Activated CD8-positive, alpha-beta memory T cell treated with anti-CD3 and anti-CD28 coated beads, Interleukin-2, amount 50 U/mL, for 4 hours (primary cell): Measurements from ENCODE around the gene LIMA1.
"Not testable (repeated sequence)": the region's sequence is repeated elsewhere in the genome, so short reads cannot be mapped to it uniquely, and the experiment has no call there.

ENCODE experiments used
- DNase-seq: peaks from one replicate; pipeline ENCODE4 v3.0.0-alpha.2; 2020

Gene LIMA1

DNA sequence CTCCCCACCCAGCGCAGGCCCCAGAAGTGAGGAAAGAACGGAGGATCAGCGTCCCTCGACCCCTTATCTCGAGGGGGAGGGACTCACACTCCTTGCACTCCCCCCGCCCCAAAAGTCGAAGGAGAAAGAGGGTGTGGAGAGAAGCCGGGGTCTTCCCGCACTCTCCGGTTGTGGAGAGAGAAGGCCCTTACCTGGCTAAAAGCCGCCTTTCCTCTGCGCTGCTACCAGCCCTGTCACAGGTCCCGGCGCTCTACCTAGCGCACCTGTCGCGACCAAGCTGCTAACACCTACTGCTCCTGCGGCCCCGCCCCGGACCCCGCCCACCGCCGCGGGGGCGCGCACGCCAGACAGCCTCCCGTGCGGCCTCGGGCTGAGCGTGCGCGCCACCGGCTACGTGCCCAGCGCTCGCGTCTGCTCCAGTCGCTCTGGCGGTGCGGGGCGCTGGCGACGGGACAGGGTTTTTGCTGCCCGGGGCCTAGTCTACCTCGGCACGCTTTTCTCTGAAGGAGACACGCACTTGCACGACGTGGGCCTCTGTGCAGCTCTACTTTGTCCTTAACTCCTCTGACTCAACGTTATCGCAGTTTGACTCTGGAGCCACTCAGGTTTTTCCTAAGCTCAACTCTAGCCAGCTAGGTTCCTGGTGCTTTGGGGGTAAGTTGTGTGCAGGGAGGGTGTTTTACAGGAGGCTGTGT, at the start of gene LIMA1:
LIMA1 (minus strand) TSS at position 292 of the 695 bp plus-strand sequence. CDS start 34,769 bp downstream, outside the sequence.
- peak; percentile 94 for DNase-seq

GRCh38 chr12:50331745-50332144, 48.4 kb upstream of the LIMA1 start:
- no peak for DNase-seq

DNA sequence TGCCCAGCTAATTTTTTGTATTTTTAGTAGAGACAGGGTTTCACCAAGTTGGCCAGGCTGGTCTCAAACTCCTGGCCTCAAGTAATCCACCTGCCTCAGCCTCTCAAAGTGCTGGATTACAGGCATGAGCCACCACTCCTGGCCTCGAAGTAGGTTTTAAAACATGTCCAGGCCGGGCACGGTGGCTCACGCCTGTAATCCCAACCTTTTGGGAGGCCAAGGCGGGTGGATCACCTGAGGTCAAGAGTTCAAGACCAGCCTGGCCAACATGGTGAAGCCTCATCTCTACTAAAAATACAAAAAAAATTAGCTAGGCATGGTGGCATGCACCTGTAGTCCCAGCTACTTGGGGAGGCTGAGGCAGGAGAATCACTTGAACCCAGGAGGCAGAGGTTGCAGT, 45.3 kb upstream of the LIMA1 start:
- not testable (repeated sequence) for DNase-seq

GRCh38 chr12:50326590-50327284, 43.4 kb upstream of the LIMA1 start:
- DNase-seq, result no peak

DNA sequence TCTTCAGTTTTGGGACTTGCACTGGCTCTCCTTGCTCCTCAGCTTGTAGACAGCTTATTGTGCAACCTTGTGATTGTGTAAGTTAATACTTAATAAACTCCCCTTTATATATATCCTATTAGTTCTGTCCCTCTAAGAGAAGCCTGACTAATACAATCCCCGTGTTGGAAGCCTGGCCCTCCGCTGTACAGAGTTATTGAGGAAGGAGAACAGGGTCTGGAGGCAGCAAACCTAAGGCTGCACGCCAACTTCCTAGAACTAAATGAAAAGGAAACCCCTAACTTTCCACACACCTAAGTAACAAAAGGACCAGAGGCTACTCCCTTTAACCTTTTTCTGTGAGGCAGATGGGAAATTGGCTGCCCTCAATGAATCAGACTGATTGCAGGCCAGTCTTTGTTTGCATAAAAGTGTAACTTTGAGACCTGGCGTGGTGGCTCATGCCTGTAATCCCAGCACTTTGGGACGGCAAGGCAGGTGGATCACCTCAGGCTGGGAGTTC, 42.6 kb upstream of the LIMA1 start:
- DNase-seq, result no peak

GRCh38 chr12:50324770-50325169, 41.5 kb upstream of the LIMA1 start:
- DNase-seq, result not testable (repeated sequence)

DNA sequence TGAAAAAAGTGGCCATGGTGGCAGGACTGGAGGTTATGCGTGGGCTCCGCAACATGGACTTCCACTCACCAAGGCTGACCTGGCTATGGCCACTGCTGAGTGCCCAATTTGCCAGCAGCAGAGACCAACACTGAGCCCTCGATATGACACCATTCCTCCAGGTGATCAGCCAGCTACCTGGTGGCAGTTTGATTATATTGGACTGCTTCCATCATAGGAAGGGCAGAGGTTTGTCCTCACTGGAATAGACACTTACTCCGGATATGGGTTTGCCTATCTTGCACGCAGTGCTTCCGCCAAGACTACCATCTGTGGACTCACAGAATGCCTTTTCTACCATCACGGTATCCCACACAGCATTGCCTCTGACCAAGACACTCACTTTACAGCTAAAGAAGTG, 40.8 kb upstream of the LIMA1 start:
- not testable (repeated sequence) for DNase-seq

DNA sequence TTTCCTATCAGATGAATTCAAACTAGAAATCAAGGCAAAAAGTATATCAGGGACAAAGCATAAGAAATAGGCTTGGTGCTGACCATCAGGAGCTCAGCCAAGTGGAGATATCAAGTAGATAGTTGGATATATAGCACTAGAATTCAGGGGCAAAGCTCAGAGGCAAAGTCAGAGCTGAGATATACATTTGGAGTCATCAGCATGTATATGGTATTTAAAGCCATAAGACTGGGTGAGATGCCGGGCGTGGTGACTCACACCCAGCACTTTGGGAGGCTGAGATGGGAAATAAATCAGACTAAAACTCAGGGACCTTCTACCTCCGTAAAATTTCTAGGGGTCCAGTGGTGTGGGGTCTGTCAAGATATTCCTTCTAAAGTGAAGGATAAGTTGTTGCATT, 38.9 kb upstream of the LIMA1 start:
- no peak for DNase-seq

DNA sequence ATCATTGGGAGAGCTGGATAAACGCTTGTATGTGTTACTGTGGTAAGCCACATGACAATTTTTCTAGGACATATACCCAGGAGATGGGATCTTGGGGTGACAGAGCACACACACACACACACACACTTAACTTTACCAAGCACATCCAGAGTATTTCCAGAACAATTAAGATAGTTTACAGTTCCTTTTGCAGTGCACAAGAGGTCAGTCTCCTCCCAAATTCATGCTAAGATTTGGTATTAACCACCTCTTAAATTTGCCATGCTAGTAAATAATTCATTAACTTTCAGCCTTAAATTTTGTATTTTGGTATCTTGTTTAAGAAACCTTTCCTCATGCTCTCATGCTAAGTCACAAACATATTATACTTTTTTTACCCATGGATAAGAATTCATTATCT, 33.9 kb upstream of the LIMA1 start:
- DNase-seq, result no peak

DNA sequence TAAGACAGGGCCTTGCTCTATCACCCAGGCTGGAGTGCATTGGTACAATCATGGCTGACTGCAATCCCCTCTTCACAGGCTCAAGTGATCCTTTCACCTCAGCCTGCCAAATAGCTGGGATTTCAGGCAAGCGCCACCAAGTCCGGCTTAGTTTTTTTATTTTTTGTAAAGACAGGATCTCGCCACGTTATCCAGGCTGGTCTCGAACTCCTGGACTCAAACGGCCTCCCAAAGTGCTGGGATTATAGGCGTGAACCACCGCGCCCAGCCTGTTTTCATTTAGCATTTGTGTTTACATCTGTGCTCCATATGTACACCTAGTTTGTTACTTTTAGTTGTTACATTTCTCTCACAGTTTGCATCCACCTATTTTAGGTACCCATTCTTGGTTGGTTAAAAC, 32.5 kb upstream of the LIMA1 start:
- no peak for DNase-seq

GRCh38 chr12:50314636-50315312, 31.5 kb upstream of the LIMA1 start:
- no peak for DNase-seq

DNA sequence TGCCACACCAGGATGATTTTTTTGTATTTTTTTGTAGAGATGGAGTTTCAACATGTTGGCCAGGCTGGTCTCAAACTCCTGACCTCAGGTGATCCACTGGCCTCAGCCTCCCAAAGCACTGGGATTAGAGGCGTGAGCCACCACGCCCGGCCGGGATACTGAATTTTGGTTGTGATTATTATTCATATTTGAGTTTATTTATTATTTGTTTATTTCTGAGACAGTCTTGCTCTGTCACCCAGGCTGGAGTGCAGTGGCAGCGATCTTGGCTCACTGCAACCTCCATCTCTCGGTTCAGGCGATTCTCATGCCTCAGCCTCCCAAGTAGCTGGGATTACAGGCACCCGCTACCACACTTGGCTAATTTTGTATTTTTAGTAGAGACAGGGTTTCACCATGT, 30.7 kb upstream of the LIMA1 start:
- not testable (repeated sequence) for DNase-seq

DNA sequence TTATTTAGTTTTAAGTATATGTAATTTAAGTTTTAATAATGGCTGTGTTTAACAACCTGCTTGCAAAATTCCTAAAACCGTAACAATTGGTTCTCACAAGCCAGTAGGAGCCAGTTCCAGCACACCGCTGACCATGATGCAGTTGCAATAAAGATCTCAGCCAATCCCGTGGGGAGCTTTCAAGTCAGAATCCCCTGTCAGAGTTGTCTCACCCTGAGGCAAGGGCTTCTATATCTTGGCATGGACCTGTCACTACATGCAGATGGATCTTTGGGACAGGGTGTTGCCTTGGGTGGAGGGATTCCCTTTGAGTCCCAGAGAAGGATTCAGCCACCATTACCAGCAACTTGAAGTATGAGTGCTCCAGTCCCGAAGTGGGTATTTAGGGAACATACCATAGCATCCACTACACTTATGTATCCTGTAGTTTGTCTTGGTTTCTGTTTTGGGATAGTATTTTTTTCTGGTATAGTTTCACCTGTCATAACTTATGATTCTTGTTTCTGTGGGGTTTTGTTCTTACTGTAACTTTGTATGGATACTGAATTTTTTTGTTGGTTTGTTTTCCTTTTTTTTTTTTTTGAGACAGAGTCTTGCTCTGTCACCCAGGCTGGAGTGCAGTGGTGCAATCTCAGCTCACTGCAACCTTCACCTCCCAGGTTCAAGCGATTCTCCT, 30.1 kb upstream of the LIMA1 start:
- DNase-seq, result no peak

- not testable (repeated sequence) for DNase-seq
Measured at GRCh38 chr12:50311858-50312609, 28.7 kb upstream of the LIMA1 start.

- no peak for DNase-seq
Measured at GRCh38 chr12:50309950-50310349, 26.6 kb upstream of the LIMA1 start.

DNA sequence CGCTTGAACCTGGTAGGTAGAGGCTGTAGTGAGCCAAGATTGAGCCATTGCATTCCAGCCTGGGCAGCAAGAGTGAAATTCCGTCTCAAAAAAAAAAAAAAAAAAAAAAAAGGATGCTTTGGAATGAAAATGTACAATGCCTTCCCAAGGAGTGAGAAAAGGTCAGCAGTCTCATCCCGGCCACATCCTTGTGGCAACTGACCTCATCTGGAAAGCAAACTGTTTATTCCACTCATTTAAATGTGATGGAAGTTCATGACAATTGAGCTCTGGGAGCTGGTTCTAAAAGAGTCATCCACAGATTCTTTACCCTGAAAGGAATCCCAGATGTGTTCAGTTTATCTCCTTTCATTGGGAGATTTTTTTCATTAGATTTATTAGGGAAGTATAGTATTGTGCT, 19.4 kb upstream of the LIMA1 start:
- no peak for DNase-seq

GRCh38 chr12:50297996-50298395, 14.7 kb upstream of the LIMA1 start:
- DNase-seq, result no peak

GRCh38 chr12:50297027-50297426, 13.7 kb upstream of the LIMA1 start:
- DNase-seq, result no peak

GRCh38 chr12:50296554-50296953, 13.2 kb upstream of the LIMA1 start:
- no peak for DNase-seq

DNA sequence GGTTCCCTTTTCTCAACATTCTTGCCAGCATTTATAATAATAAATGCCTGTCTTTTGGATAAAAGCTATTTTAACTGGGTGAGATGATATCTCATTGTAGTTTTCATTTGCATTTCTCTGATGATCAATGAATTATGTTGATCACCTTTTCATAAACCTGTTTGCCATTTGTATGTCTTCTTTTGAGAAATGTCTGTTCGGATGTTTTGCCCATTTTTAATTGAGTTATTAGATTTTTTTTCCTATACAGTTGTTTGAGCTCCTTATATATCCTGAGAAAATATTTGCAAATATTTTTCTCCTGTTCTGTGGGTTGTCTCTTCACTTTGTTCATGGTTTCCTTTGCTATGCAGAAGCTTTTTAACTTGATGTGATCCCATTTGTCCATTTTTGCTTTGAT, 8.1 kb upstream of the LIMA1 start:
- DNase-seq, result no peak

- not testable (repeated sequence) for DNase-seq
Measured at GRCh38 chr12:50290692-50291091, 7.4 kb upstream of the LIMA1 start.

GRCh38 chr12:50287271-50287670, 4.0 kb upstream of the LIMA1 start:
- DNase-seq, result no peak
